K562 (cell line): Measurements from ENCODE around the gene ABI3BP. TPM values are rescaled to one million over a fixed set of nuclear protein-coding genes. Genes with fewer than 3 reads are reported as not detected.

Experiments used
- ATAC-seq: fragments of 200-7000 bp; cut with Tn5 transposase; 3 replicates; pipeline ENCODE4 v1.9.1; 2020; ENCODE audit warnings: moderate library complexity
- BruUV-seq: library from RNA; stranded (reverse); fragments of 400-500 nt; replicated peaks from 2 replicates; lab custom pipeline; 2021; lab: Mats Ljungman, UMichigan
- CTCF ChIA-PET: fragments of 300-600 bp; formaldehyde crosslinking; extraction: SDS; loops from one replicate; lab custom pipeline; 2021; ENCODE audit warnings: low intra/inter-chr PET ratio; lab: Yijun Ruan, JAX
- POLR2A ChIA-PET: fragments of 300-600, 350-650 bp; sonication (Branson Sonifier 250); formaldehyde crosslinking; extraction: SDS; loops from one replicate; lab custom pipeline; 2021; ENCODE audit warnings: antibody characterized with exemption, inconsistent platforms; lab: Yijun Ruan, JAX
- DNase-seq, 4 experiments: peaks; one replicate each; pipeline versions ENCODE4 v3.0.0 to v3.0.0-alpha.2; 2011 to 2018; ENCODE audit warnings: low spot score in 3 of 4, mixed read lengths in 3 of 4; ENCODE audit errors: extremely low read depth in 1 of 4
- FAIRE-seq: peaks from 2 replicates; lab custom pipeline; 2011; peaks lifted over from hg19 to GRCh38; lab: Jason Lieb, UNC
- H2AFZ ChIP-seq: 2 replicates; pipeline ENCODE4 v1.6.0; 2011; ENCODE audit warnings: low read depth, low read length, control low read depth, inconsistent platforms
- H3K27ac ChIP-seq: fragments of 200-600 bp; 3 replicates; pipeline ENCODE4 v1.8.0; 2011; ENCODE audit warnings: low read depth, mild to moderate bottlenecking, control low read depth, inconsistent platforms, low read length, moderate library complexity, mixed read lengths; ENCODE audit errors: extremely low read depth
- H3K27me3 ChIP-seq, 2 experiments: fragments of 300-600 bp in 1 of 2; 2 replicates in 1 of 2; 3 replicates in 1 of 2; pipeline versions ENCODE4 v1.6.0 to v1.8.0; 2011; ENCODE audit warnings: inconsistent platforms in 2 of 2, low read length in 2 of 2, mild to moderate bottlenecking in 1 of 2, mixed read lengths in 1 of 2, moderate library complexity in 1 of 2; ENCODE audit not compliant: control insufficient read depth in 2 of 2, insufficient read depth in 2 of 2
- H3K36me3 ChIP-seq: fragments of 300-600 bp; 3 replicates; pipeline ENCODE4 v1.8.0; 2011; ENCODE audit warnings: mild to moderate bottlenecking, low read length, inconsistent platforms; ENCODE audit not compliant: control insufficient read depth, insufficient read depth
- H3K4me1 ChIP-seq, 2 experiments: fragments of 200-600 bp in 1 of 2; replicated peaks in 1 of 2; 2 replicates in 1 of 2; 3 replicates in 1 of 2; pipeline versions ENCODE4 v1.5.1 to v1.8.0; 2011; ENCODE audit warnings: inconsistent platforms in 2 of 2, low read length in 2 of 2, mild to moderate bottlenecking in 1 of 2, mixed read lengths in 1 of 2, moderate library complexity in 1 of 2; ENCODE audit not compliant: control insufficient read depth in 2 of 2, insufficient read depth in 2 of 2
- H3K4me2 ChIP-seq: 2 replicates; pipeline ENCODE4 v1.6.1; 2011; ENCODE audit warnings: low read length, control low read depth, inconsistent platforms, mixed read lengths; ENCODE audit not compliant: insufficient read depth
- H3K4me3 ChIP-seq: fragments of 200-600 bp; sonication (generic), shearing (Covaris generic); 2 replicates; pipeline ENCODE4 v1.5.1; 2016; ENCODE audit warnings: control low read depth, inconsistent platforms
- H3K79me2 ChIP-seq: fragments of 200-600 bp; 3 replicates; pipeline ENCODE4 v1.8.0; 2011; ENCODE audit warnings: low read length, inconsistent platforms; ENCODE audit not compliant: control insufficient read depth, insufficient read depth
- H3K9ac ChIP-seq, 2 experiments: 2 replicates each; pipeline versions ENCODE4 v1.6.0 to v1.6.1; 2011; ENCODE audit warnings: low read depth in 2 of 2, low read length in 2 of 2, control low read depth in 1 of 2, inconsistent platforms in 1 of 2, mild to moderate bottlenecking in 1 of 2, mixed read lengths in 1 of 2; ENCODE audit not compliant: insufficient read depth in 1 of 2
- H3K9me1 ChIP-seq: one replicate; pipeline ENCODE4 v1.6.0; 2011; ENCODE audit warnings: inconsistent platforms, mild to moderate bottlenecking, low read length, moderate library complexity; ENCODE audit not compliant: control insufficient read depth, insufficient read depth
- H3K9me3 ChIP-seq: replicated peaks from 2 replicates; pipeline ENCODE4 v1.5.1; 2011; ENCODE audit warnings: low read depth, low read length, inconsistent platforms; ENCODE audit not compliant: control insufficient read depth, insufficient read depth
- H4K20me1 ChIP-seq: replicated peaks from 2 replicates; pipeline ENCODE4 v1.6.1; 2011; ENCODE audit warnings: low read length, inconsistent platforms, mixed read lengths; ENCODE audit not compliant: control insufficient read depth, insufficient read depth
- CXXC5 ChIP-seq: fragments of 250-450 bp; sonication (Bioruptor Pico); IDR thresholded peaks from 2 replicates; pipeline ENCODE4 v1.8.0; 2022; ENCODE audit warnings: inconsistent platforms, mild to moderate bottlenecking, moderate library complexity
- POLR2A ChIP-seq: fragments of 450-650 bp; conservative IDR thresholded peaks from 2 replicates; pipeline ENCODE4 v1.6.1; 2016
- WGBS: fragments of 100-300 bp; shearing (Covaris generic); methylation state at CpG from one replicate; pipeline ENCODE4 v1.1.6; 2016; ENCODE audit warnings: low coverage, mixed read lengths; ENCODE audit not compliant: insufficient coverage; ENCODE audit errors: missing lambda C conversion rate; 5-methylcytosine and 5-hydroxymethylcytosine counted together
- in situ Hi-C: fragments of 300-500 bp; cut with MboI; formaldehyde crosslinking; loops from 4 replicates; pipeline ENCODE4 v1.15.0; 2018; ENCODE audit warnings: inconsistent platforms, mixed read lengths
- intact Hi-C: fragments of 100-400 bp; cut with micrococcal nuclease; formaldehyde crosslinking; loops from 2 replicates; pipeline ENCODE4 v1.14.2; 2022
- polyA plus RNA-seq, 8 experiments: library from polyadenylated mRNA; depleted of rRNA in 4 of 8; stranded (reverse) in 5 of 8; unstranded in 3 of 8; fragments of >200 nt; fragmentation: Nextera tagmentation in 2 of 8; fragmentation: Illumina TruSeq in 1 of 8; extraction: Ambion mirVana in 2 of 8; extraction: Trizol in 1 of 8; gene quantifications; 2 replicates each; pipeline versions ENCODE4 v1.2.1 to v1.2.3, GENCODE V29; 2011 to 2014; ENCODE audit warnings: inconsistent platforms in 1 of 8, missing spikeins in 1 of 8
- total RNA-seq, 7 experiments: library from RNA; depleted of rRNA in 6 of 7; stranded (reverse); fragments of >200 nt in 6 of 7; fragmentation: Illumina TruSeq in 2 of 7; extraction: Trizol in 2 of 7; gene quantifications; 2 replicates each; pipeline versions ENCODE4 v1.2.1 to v1.2.3, GENCODE V29; 2011 to 2021; ENCODE audit warnings: low replicate concordance in 1 of 7
- TF ChIP-seq, protein P1 (sequence below): fragments of 450-650 bp; IDR thresholded peaks from 2 replicates; pipeline ENCODE4 v1.6.1; 2014; ENCODE audit warnings: low read depth, mild to moderate bottlenecking, moderate library complexity, borderline replicate concordance
- TF ChIP-seq, protein P2 (sequence below): fragments of 450-650 bp; formaldehyde crosslinking; IDR thresholded peaks from 2 replicates; pipeline ENCODE4 v1.4.0; 2020; ENCODE audit warnings: mild to moderate bottlenecking, mixed read lengths

Gene ABI3BP
- total and polyA plus RNA-seq, 9 of the 15 experiments (the other 6 are each of a cell fraction or from before 2014, with no cell fraction given), result 0.01 to 0.24 (median 0.06) TPM; not detected in 5

DNA sequence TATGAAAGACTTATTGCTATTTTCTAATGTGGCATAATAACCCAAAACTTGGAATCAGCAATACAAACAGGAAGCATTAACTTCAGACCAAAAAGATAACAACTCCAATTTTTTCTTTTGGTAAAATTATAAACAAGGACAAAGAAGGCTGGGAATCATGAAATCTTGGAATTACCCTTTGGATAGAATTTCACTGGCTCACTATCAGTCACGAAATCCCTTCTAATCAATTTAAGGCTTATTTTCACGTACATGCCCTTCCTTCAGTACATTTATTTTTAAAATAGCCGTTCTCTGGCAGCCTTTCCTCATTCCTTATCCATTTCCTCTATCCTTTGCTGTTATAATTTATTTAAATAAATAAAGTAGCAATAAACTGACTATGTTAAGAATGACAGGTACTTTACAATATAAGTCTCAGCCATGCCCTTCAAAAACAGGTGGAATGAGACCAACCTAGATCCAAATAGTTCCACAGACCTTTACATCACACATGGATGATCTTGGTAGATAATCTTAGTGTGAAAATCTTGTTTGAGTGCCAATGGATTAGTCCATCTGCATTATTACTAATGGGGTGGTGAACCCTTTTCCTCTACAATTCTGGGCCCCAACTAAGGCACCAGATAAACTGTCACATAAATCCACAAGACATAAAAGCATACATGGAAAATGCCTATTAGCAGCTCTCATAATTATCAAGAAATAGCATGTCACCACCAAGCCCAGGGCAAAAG is 38.9 kb downstream of the ABI3BP start (continued):
- TF ChIP-seq, protein P1, sequence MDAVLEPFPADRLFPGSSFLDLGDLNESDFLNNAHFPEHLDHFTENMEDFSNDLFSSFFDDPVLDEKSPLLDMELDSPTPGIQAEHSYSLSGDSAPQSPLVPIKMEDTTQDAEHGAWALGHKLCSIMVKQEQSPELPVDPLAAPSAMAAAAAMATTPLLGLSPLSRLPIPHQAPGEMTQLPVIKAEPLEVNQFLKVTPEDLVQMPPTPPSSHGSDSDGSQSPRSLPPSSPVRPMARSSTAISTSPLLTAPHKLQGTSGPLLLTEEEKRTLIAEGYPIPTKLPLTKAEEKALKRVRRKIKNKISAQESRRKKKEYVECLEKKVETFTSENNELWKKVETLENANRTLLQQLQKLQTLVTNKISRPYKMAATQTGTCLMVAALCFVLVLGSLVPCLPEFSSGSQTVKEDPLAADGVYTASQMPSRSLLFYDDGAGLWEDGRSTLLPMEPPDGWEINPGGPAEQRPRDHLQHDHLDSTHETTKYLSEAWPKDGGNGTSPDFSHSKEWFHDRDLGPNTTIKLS, result no peak
- TF ChIP-seq POLR2A, result no peak

GRCh38 chr3:100953103-100953502 is 40.1 kb downstream of the ABI3BP start:
- no peaks in the 10 kb centered on the region for H3K4me1 ChIP-seq
- no peak overlapping the region for H2AFZ ChIP-seq
- intact Hi-C loops (loop anchor here (10.0 kb wide), 1 partner anchor 78 kb away; no protein-coding TSS in a partner anchor), in situ Hi-C loops (no loop called here)
- no peak for ATAC-seq
- no peak overlapping the region for H3K27ac ChIP-seq
- TF ChIP-seq, protein P2, sequence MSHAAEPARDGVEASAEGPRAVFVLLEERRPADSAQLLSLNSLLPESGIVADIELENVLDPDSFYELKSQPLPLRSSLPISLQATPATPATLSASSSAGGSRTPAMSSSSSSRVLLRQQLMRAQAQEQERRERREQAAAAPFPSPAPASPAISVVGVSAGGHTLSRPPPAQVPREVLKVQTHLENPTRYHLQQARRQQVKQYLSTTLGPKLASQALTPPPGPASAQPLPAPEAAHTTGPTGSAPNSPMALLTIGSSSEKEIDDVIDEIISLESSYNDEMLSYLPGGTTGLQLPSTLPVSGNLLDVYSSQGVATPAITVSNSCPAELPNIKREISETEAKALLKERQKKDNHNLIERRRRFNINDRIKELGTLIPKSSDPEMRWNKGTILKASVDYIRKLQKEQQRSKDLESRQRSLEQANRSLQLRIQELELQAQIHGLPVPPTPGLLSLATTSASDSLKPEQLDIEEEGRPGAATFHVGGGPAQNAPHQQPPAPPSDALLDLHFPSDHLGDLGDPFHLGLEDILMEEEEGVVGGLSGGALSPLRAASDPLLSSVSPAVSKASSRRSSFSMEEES (CRISPR knock-in tag), result 0 out of 2 replicates have a peak, but pooled peaks have one; percentile 27
- TF ChIP-seq CXXC5, result no peak
- CTCF ChIA-PET, result no interaction called here
- no peaks in the 10 kb centered on the region for H3K27me3 ChIP-seq
- H3K9me3 ChIP-seq, result no peaks in the 10 kb centered on the region
- H3K36me3 ChIP-seq, result no peaks in the 10 kb centered on the region
- no peaks in the 10 kb centered on the region for H4K20me1 ChIP-seq
- no peak for FAIRE-seq
- WGBS, result 0% methylated on average over 4 of the region's 4 CpGs
- BruUV-seq, result no TSS peak
- no peaks in the 10 kb centered on the region for H3K9me1 ChIP-seq
- no peak for DNase-seq
- H3K9ac ChIP-seq, result no peak overlapping the region
- no peak overlapping the region for H3K4me2 ChIP-seq
- H3K79me2 ChIP-seq, result no peaks in the 10 kb centered on the region
- POLR2A ChIA-PET, result no interaction called here
- no peak overlapping the region for H3K4me3 ChIP-seq
